ENCODE measurements around the gene TNS4.
A peak's percentile ranks its signal among the peaks of the same experiment; 100 is the strongest.

TNS4 gene

GRCh38 chr17:40460604-40460967, 40.8 kb downstream of the TNS4 start:
- DNase-seq (ENCODE audit: insufficient read length, low spot score) (no peak), FAIRE-seq (peak; percentile 4)

DNA sequence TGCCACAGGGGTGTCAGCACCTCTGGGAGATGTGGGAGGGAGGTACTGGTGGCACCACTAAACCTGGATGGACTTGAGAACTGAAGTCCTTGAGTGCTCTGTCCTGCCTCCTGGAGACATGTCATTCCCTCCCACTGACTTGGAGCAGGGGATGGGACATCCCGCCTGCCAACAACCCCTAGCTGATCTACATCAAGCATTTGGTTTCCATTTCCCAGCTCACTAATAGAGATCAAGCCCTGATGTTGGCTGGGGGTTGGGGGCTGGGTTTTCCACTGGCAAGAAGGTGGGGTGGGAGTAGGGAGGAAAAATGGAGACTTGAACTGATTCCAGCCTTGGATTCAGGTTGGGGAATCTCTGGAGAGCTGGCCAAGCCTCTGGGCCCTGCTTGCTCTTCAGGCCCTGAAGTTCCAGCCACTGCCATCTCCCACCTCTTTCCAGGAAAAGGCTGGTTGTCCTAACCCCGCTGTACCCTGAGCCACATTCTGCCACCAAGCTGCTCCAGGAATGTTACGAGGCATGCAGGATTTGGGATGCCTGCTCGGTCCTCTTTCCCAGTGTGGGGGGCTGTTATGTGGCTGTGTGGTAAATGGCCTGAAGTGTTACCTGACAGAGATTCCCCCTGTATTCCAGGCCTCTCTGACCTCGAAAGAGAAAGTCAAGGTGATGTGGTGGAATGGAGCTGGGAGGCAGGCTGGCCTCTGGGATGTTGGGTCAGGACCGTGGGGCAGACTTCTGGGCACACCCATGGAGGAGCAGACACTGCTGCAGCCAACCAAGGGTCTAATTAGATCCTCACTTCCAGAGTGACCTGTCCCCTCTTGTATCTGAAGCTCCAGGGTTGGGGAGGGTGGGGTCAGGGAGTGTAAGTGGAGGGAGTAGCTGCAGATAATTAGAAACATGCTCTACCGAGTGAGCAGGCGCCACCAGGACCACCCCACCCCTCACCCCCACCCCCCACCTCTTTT, 41.5 kb downstream of the TNS4 start:
- no peak for DNase-seq (ENCODE audit: insufficient read length, low spot score)
- no peak for FAIRE-seq

DNA sequence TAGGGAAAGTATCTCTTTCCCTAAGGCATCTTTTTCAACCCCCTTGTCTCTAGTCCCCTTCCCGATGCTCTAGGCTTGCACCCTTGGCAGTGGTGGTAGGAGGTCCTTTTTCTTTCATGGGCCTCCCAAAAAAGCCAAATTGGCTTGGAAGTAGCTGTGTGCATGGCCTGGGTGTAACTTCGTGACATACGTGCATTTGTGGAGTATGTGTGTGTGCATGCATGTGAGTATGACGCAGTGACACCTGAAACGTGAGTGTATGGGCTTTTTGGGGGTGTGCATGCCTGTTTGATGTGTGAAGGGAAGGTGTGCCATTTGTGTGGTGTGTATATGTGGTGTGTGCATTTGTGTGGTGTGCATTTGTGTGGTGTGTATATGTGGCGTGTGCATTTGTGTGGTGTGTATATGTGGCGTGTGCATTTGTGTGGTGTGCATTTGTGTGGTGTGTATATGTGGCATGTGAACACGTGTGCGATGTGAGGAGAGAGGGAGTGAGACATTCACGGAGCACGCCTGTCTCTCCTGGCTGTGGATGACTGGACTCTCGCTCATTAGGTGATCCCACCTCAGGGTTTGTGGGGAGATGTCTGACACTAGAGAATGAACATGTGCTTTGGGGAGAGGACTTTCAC, 42.5 kb downstream of the TNS4 start:
- FAIRE-seq = peak; percentile 99
- no peak for DNase-seq (ENCODE audit: insufficient read length, low spot score)

DNA sequence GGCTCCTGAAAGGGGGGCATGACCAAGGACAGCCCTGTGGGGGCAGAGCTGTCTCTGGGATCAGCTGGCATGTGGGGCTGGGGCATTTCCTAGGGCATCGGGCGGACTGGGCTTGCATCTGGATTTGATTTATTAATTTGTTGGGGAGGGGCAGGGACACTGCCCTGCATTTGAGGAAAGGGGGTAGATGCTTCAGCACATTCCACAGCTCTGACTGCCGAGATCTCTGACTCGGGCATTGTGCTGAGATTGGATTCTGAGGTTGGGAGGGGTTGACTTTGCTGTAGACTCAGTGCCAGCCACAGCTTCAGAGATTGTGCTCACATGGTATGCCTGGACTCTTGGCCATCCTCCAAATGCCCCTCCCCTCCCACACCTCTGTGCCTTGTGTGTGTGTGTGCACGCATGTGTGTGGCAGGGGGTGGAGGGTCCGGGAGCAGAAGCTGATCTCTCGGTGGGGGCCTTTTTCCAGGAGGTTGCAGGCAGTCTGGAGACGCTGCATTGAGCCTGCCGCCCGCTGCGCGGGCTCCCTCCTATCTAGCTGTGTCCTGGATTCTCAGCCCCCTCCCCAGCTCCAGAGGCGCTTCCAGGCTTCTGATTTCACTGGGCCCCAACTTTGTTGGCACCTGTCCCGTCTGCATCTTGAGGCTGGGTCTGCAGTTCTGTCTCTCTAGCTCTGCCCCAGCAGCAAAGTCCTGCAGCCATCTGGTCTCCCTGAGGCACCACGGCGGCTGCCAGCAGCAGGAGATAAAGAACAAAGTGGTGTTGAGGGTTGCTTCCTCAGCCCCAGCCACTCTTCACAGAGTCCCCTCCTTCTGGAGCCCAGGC, 43.2 kb downstream of the TNS4 start:
- no peak for FAIRE-seq

GRCh38 chr17:40457369-40457768, 44.1 kb downstream of the TNS4 start:
- FAIRE-seq (no peak), DNase-seq (ENCODE audit: insufficient read length, low spot score) (no peak)

More for the DNA sequence above, 43.2 kb downstream of the TNS4 start:
- DNase-seq (ENCODE audit: insufficient read length, low spot score) = peak; percentile 72

GRCh38 chr17:40456396-40456951, 44.9 kb downstream of the TNS4 start:
- peak; percentile 54 for FAIRE-seq

DNA sequence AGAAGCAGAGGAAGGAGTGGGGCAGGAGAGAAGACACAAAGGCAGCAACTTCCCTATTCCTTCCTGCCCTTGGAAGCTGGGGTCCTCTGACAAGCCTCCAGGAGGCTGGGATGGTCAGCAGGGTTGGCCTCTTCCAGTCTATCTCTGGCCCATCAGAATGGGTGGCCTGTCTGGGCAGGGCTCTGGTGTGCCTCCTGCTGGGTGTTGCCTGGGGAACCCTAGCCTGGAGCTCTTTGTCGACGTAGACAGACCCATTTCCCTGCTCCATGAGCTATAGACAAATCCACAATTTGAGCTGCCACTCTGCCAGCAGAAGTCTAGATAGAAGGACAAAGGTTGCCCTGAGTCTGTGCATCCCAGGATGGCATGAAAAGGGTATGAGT, 46.8 kb downstream of the TNS4 start:
- DNase-seq (ENCODE audit: insufficient read length, low spot score) = no peak
- no peak for FAIRE-seq

More at GRCh38 chr17:40456396-40456951, 44.9 kb downstream of the TNS4 start:
- DNase-seq (ENCODE audit: insufficient read length, low spot score) = no peak

GRCh38 chr17:40453881-40454612, 47.4 kb downstream of the TNS4 start:
- DNase-seq (ENCODE audit: insufficient read length, low spot score) (no peak), FAIRE-seq (no peak)

GRCh38 chr17:40452921-40453378, 48.5 kb downstream of the TNS4 start:
- DNase-seq (ENCODE audit: insufficient read length, low spot score) (no peak), FAIRE-seq (peak; percentile 57)

GRCh38 chr17:40452216-40452787, 49.1 kb downstream of the TNS4 start:
- DNase-seq (ENCODE audit: insufficient read length, low spot score) = no peak

GRCh38 chr17:40451420-40451819, 50.0 kb downstream of the TNS4 start:
- FAIRE-seq (no peak), DNase-seq (ENCODE audit: insufficient read length, low spot score) (no peak)

More at GRCh38 chr17:40452216-40452787, 49.1 kb downstream of the TNS4 start:
- peak; percentile 20 for FAIRE-seq

- DNase-seq (ENCODE audit: insufficient read length, low spot score) (peak; percentile 57), FAIRE-seq (no peak)
These were observed 51.2 kb downstream of the TNS4 start for GRCh38 chr17:40450175-40450574.

DNA sequence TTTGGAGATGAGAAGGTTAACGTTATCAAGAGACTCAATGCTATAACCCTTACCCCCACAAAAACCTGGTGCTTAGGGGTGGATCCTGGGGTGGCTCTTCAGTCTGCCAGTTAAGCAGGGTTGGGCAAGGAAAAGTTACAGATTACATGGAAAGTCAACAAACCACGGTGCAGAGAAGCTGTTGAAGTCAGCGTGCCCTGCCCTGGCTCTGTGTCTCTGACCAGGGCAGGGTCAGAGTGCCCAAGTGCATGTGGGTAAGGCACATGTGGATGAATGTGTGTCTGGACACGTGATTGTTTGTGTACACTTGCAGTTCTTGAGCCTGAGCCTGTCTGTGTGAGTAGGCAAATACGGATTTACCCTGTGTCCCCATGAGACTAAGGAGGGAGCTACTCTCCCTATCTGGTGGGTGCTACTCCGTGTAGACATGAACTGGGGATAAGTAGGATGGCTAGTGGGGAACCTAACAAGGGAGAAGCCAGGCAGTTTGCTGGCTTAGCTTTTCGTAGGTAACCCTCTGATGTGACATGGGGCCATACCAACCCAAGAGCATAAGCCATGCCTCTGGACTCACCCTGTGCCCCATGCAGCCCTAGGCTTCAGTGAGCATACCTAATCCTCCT, 52.7 kb downstream of the TNS4 start:
- FAIRE-seq (peak; percentile 38), DNase-seq (ENCODE audit: insufficient read length, low spot score) (no peak)

- FAIRE-seq = no peak
These were observed 53.2 kb downstream of the TNS4 start for GRCh38 chr17:40448213-40448638.

GRCh38 chr17:40447806-40448205, 53.6 kb downstream of the TNS4 start:
- FAIRE-seq = no peak
- no peak for DNase-seq (ENCODE audit: insufficient read length, low spot score)

More at GRCh38 chr17:40448213-40448638, 53.2 kb downstream of the TNS4 start:
- no peak for DNase-seq (ENCODE audit: insufficient read length, low spot score)

- DNase-seq (ENCODE audit: insufficient read length, low spot score) (no peak), FAIRE-seq (no peak)
These were observed 54.2 kb downstream of the TNS4 start for GRCh38 chr17:40447148-40447644.

- DNase-seq (ENCODE audit: insufficient read length, low spot score) = no peak
- no peak for FAIRE-seq
These were observed 55.5 kb downstream of the TNS4 start for GRCh38 chr17:40445751-40446468.

Data from HTR-8/SVneo (cell line).